GM21737 (cell line): ENCODE measurements around the gene THBS1.

ENCODE experiments used
- ATAC-seq: cut with Tn5 transposase; IDR thresholded peaks from one replicate; pipeline ENCODE4 v1.9.1; 2021; ENCODE audit warnings: mild to moderate bottlenecking, moderate library complexity; ENCODE audit not compliant: unreplicated experiment

THBS1 gene

GRCh38 chr15:39627451-39628143, 46.7 kb downstream of the THBS1 start:
- ATAC-seq = no peak

GRCh38 chr15:39628144-39628508, 47.2 kb downstream of the THBS1 start:
- ATAC-seq = no peak

GRCh38 chr15:39628546-39629257, 47.8 kb downstream of the THBS1 start:
- no peak for ATAC-seq

- ATAC-seq = no peak
Measured at GRCh38 chr15:39629371-39629770, 48.5 kb downstream of the THBS1 start.

GRCh38 chr15:39629906-39630305, 49.0 kb downstream of the THBS1 start:
- no peak for ATAC-seq

GRCh38 chr15:39631357-39631756, 50.5 kb downstream of the THBS1 start:
- ATAC-seq = no peak

- no peak for ATAC-seq
Measured at GRCh38 chr15:39638041-39638440, 57.2 kb downstream of the THBS1 start.

GRCh38 chr15:39639037-39639436, 58.2 kb downstream of the THBS1 start:
- ATAC-seq = no peak

GRCh38 chr15:39640665-39641064, 59.8 kb downstream of the THBS1 start:
- no peak for ATAC-seq

- no peak for ATAC-seq
Measured at GRCh38 chr15:39641191-39641889, 60.5 kb downstream of the THBS1 start.

- ATAC-seq = no peak
Measured at GRCh38 chr15:39642011-39642640, 61.2 kb downstream of the THBS1 start.

GRCh38 chr15:39643727-39644126, 62.8 kb downstream of the THBS1 start:
- ATAC-seq = no peak

GRCh38 chr15:39644136-39644535, 63.3 kb downstream of the THBS1 start:
- ATAC-seq = no peak

GRCh38 chr15:39645138-39645975, 64.5 kb downstream of the THBS1 start:
- ATAC-seq = no peak

- ATAC-seq = no peak
Measured at GRCh38 chr15:39645976-39646257, 65.0 kb downstream of the THBS1 start.

- ATAC-seq = no peak
Measured at GRCh38 chr15:39646425-39646824, 65.5 kb downstream of the THBS1 start.
